ENCODE data around the gene ATXN10. TPM values are rescaled to one million over a fixed set of nuclear protein-coding genes. Genes with fewer than 3 reads are reported as not detected.

ATXN10 gene
- total and polyA plus RNA-seq, 2 of the 8 experiments (the other 6 are each of a cell fraction or from before 2014, with no cell fraction given) = 134 to 210 TPM

DNA sequence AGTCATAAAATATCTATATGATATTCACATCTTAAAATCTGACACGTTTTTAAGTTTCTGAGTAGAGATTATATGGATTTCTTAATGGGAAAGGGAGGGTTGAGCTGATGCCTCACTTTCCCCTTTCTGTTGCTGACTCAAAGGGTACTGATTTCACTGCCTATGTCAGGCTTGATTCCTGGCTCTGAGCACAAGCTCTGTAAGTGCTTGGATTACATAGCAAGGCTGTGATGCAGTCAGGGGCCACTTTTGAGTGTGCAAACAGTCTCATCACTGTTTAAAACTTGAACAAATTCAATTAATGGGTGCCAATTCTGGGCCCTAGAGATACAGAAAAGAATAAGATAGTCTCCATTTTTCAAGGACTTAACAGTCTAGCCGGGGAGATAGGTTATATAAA, 14.4 kb downstream of the ATXN10 start:
- Histone ChIP-seq H3K4me2 (ENCODE audit: insufficient read depth in 1 of 2, low read depth in 2 of 2, low read length in 2 of 2) (no peak overlapping the region), H2BK120ac (replicated peaks; ENCODE audit: low read depth, low read length) (no peak overlapping the region), H3K9ac (replicated peaks in 1 of 4; ENCODE audit: extremely low read depth in 1 of 4, low read depth in 3 of 4, low read length in 3 of 4) (no peak overlapping the region), H4K20me1 (replicated peaks in 1 of 2; ENCODE audit: control insufficient read depth in 1 of 2, insufficient read depth in 2 of 2, low read length in 2 of 2) (peaks cover 13 to 24% of the 10 kb centered on the region in 2 experiments), H2BK20ac (ENCODE audit: low read length) (no peak overlapping the region), H3K4me3 (ENCODE audit: extremely low read depth in 1 of 4, insufficient read depth in 2 of 4, low read depth in 3 of 4, low read length in 4 of 4) (no peak overlapping the region), H3K27ac (ENCODE audit: low read depth, low read length) (no peak overlapping the region), H3K18ac (ENCODE audit: extremely low read depth, low read length) (no peak overlapping the region), H3K4me1 (replicated peaks in 1 of 4; ENCODE audit: control insufficient read depth in 3 of 4, insufficient read depth in 4 of 4, low read length in 3 of 4) (peaks cover 0 to 11% (median 2%) of the 10 kb centered on the region in 4 experiments; a peak in 3 of 7 replicates), H4K5ac (ENCODE audit: insufficient read length, low read depth, low read length) (no peak overlapping the region), H3K79me2 (ENCODE audit: control insufficient read depth in 1 of 2, insufficient read depth in 2 of 2, low read length in 2 of 2) (peaks cover 12 to 93% of the 10 kb centered on the region in 2 experiments), H2AK5ac (ENCODE audit: low read depth, low read length) (no peak overlapping the region), H3K79me1 (ENCODE audit: low read depth, low read length) (peaks cover 9% of the 10 kb centered on the region), H3K27me3 (replicated peaks in 1 of 4; ENCODE audit: control insufficient read depth in 3 of 4, extremely low read depth in 1 of 4, insufficient read depth in 3 of 4, low read length in 3 of 4) (no peaks in the 10 kb centered on the region), H2AFZ (ENCODE audit: low read length) (no peak overlapping the region), H4K91ac (replicated peaks; ENCODE audit: insufficient read length, low read length) (no peak overlapping the region), H3K9me3 (ENCODE audit: insufficient read depth in 2 of 2, low read depth in 1 of 2, low read length in 1 of 2) (no peaks in the 10 kb centered on the region), H4K8ac (ENCODE audit: extremely low read depth, insufficient read depth, low read length) (no peak overlapping the region), H2BK5ac (ENCODE audit: low read depth, low read length) (no peak overlapping the region), H3K23me2 (ENCODE audit: low read depth, low read length) (no peaks in the 10 kb centered on the region), H3K36me3 (ENCODE audit: control insufficient read depth in 2 of 4, insufficient read depth in 4 of 4, low read length in 3 of 4) (peaks cover 0 to 11% (median 2%) of the 10 kb centered on the region in 4 experiments; a peak in 4 of 8 replicates), H3K23ac (ENCODE audit: insufficient read length) (no peak overlapping the region), H3K4ac (replicated peaks; ENCODE audit: insufficient read length, low read depth, low read length) (no peak overlapping the region), H3K56ac (replicated peaks; ENCODE audit: insufficient read length, low read depth, low read length) (no peak overlapping the region), H2BK12ac (ENCODE audit: low read depth, low read length) (no peak overlapping the region), H3K14ac (ENCODE audit: insufficient read length) (no peak overlapping the region), H2BK15ac (ENCODE audit: low read length) (no peak overlapping the region)
- ChIA-PET CTCF (ENCODE audit: partially characterized antibody) (interaction anchor here (0.9 to 1.4 kb wide), 3 partner anchors 13 to 41 kb away, joined by 3 to 4 read pairs (median 3); partner anchors contain the start of gene ATXN10), POLR2A (ENCODE audit: partially characterized antibody) (interaction anchor here (0.7 kb wide), 1 partner anchor 11 kb away, joined by 4 read pairs; no protein-coding TSS in a partner anchor)
- TF ChIP-seq KDM5A (IDR thresholded peaks at IDR 0.05; ENCODE audit: low read length) (no peak), TEAD4 (IDR thresholded peaks at IDR 0.05; ENCODE audit: low read depth, low read length) (no peak), KDM1A (IDR thresholded peaks at IDR 0.05; ENCODE audit: borderline replicate concordance, low read length) (no peak)
- WGBS, 2 experiments (ENCODE audit: extremely low coverage in 1 of 2, insufficient coverage in 1 of 2, insufficient read length in 1 of 2, insufficient replicate concordance in 2 of 2, low coverage in 1 of 2, low lambda C conversion rate in 2 of 2, missing lambda C conversion rate in 1 of 2) = 82% methylated on average over 2 of the region's 2 CpGs; no CpG with 5 or more reads in 1 of the 2 experiments
- DNase-seq (ENCODE audit: low read depth in 1 of 2, low spot score in 2 of 2) (no peak), FAIRE-seq (no peak)

Measured in H1 (cell line).